Measurements from ENCODE around the gene SPACA6.

The SPACA6 gene

GRCh38 chr19:51739466-51740213 lies 46.5 kb downstream of the SPACA6 start:
- no peak for DNase-seq

GRCh38 chr19:51740356-51740755 lies 47.2 kb downstream of the SPACA6 start:
- no peak for DNase-seq

- no peak for DNase-seq
Observed at GRCh38 chr19:51742789-51743188, 49.7 kb downstream of the SPACA6 start.

GRCh38 chr19:51743405-51743804 lies 50.3 kb downstream of the SPACA6 start:
- DNase-seq = no peak

GRCh38 chr19:51746731-51747130 lies 53.6 kb downstream of the SPACA6 start:
- no peak for DNase-seq

GRCh38 chr19:51749979-51750378 lies 56.8 kb downstream of the SPACA6 start:
- DNase-seq = no peak

GRCh38 chr19:51750400-51751094 lies 57.4 kb downstream of the SPACA6 start:
- no peak for DNase-seq

GRCh38 chr19:51751655-51752054 lies 58.5 kb downstream of the SPACA6 start, which contains the start of gene FPR1:
FPR1 (minus strand) TSS chr19:51751878; CDS start chr19:51746994, 4,884 bp downstream.
- no peak for DNase-seq

- DNase-seq = no peak
Observed at GRCh38 chr19:51754109-51754508, 61.0 kb downstream of the SPACA6 start.

- no peak for DNase-seq
Observed at GRCh38 chr19:51754770-51755169, 61.6 kb downstream of the SPACA6 start.

Measured in NCI-H1436 treated with DMSO at 0.1 percent for 48 hours (cell line).